ENCODE results near the gene MAPKBP1. TPM values are rescaled to one million over a fixed set of nuclear protein-coding genes. Genes with fewer than 3 reads are reported as not detected.

Gene MAPKBP1
- total and polyA plus RNA-seq, 2 of the 13 experiments (the other 11 are each of a cell fraction or from before 2014, with no cell fraction given), result 3.0 to 7.3 TPM

GRCh38 chr15:41866263-41866703 is 92.0 kb downstream of the MAPKBP1 start (continued):
- no peak for TF ChIP-seq AFF4 (CRISPR knock-in tag; IDR thresholded peaks at IDR 0.05)
- TF ChIP-seq ZBTB7B (CRISPR knock-in tag; IDR thresholded peaks at IDR 0.05), result peak; percentile 65
- TF ChIP-seq DNMT3B (CRISPR knock-in tag; conservative IDR thresholded peaks at IDR 0.05), result no peak
- TF ChIP-seq ZFAT (CRISPR knock-in tag; conservative IDR thresholded peaks at IDR 0.05), result no peak
- no peak for TF ChIP-seq E2F5 (CRISPR knock-in tag; conservative IDR thresholded peaks at IDR 0.05)
- no peak for TF ChIP-seq ARNT (IDR thresholded peaks at IDR 0.05)
- TF ChIP-seq ETV5 (CRISPR knock-in tag; IDR thresholded peaks at IDR 0.05; ENCODE audit: borderline replicate concordance), result no peak
- peak; percentile 71; the same call in 1 of the 2 replicates for TF ChIP-seq ZNF556 (CRISPR knock-in tag; IDR thresholded peaks at IDR 0.05; ENCODE audit: borderline replicate concordance)
- TF ChIP-seq ZBTB46 (CRISPR knock-in tag; IDR thresholded peaks at IDR 0.05; ENCODE audit: borderline replicate concordance), result 0 out of 2 replicates have a peak, but pooled peaks have one; percentile 84
- no peak for TF ChIP-seq ZNF557 (CRISPR knock-in tag; IDR thresholded peaks at IDR 0.05)
- 0 out of 2 replicates have a peak, but pooled peaks have one; percentile 46 for TF ChIP-seq ATF5 (CRISPR knock-in tag; IDR thresholded peaks at IDR 0.05; ENCODE audit: low read depth)
- no peak for TF ChIP-seq ZNF552 (CRISPR knock-in tag; IDR thresholded peaks at IDR 0.05; ENCODE audit: borderline replicate concordance)
- no peak for TF ChIP-seq U2AF1 (optimal IDR thresholded peaks at IDR 0.05; ENCODE audit: low read depth, low read length)
- no peak for TF ChIP-seq LRRFIP1 (CRISPR knock-in tag; conservative IDR thresholded peaks at IDR 0.05)
- no peak for TF ChIP-seq HOXA5 (CRISPR knock-in tag; IDR thresholded peaks at IDR 0.05)
- 0 out of 2 replicates have a peak, but pooled peaks have one; percentile 25 for TF ChIP-seq HINFP (CRISPR knock-in tag; IDR thresholded peaks at IDR 0.05; ENCODE audit: low read depth)
- no peak for TF ChIP-seq ZNF614 (CRISPR knock-in tag; IDR thresholded peaks at IDR 0.05; ENCODE audit: borderline replicate concordance)
- TF ChIP-seq ELF1 (CRISPR knock-in tag; IDR thresholded peaks at IDR 0.05), result no peak
- TF ChIP-seq HNF4A (CRISPR knock-in tag; IDR thresholded peaks at IDR 0.05), result peak; percentile 78
